Stimulated activated CD8-positive, alpha-beta memory T cell treated with anti-CD3 and anti-CD28 coated beads, Interleukin-15, amount 100 ng/mL, for 1 hour (primary cell): ENCODE measurements around the gene AGPAT2.

Experiments used
- DNase-seq: peaks from one replicate; pipeline ENCODE4 v3.0.0-alpha.2; 2020; ENCODE audit warnings: low read depth

AGPAT2 gene

DNA sequence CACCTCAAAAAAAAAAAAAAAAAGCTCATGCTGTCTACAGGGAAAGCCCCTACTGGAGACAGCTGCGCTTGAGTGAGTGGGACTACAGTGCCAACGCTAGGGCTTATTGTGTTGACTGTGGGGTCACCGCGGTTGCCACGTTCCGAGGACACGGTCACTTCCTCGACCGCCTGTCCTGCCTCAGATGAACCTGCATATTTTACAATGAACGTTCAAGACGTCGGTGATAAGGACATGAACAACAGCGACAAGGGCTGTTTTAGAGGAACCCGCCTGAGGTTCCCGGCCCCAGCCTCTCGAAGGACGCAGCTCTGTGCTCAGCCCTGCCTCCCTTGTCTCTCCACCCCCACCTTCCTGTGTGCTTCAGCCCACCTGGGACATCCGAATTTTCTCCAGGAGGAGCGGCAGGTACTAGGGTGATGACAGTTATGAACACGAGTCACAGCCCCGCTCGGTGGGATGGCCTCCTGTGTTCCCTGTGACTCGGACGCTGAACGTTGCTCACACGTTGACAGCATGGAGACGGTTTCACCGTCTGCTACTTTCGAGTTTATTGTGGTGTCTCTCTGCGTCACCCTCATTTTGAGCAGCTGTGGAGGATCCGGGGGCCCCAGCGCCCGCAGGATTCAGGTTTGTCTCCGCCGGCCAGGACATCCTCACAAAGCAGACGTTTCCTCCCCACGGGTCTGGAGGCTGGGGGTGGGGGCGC is 13.9 kb upstream of the AGPAT2 start:
- DNase-seq, result no peak

DNA sequence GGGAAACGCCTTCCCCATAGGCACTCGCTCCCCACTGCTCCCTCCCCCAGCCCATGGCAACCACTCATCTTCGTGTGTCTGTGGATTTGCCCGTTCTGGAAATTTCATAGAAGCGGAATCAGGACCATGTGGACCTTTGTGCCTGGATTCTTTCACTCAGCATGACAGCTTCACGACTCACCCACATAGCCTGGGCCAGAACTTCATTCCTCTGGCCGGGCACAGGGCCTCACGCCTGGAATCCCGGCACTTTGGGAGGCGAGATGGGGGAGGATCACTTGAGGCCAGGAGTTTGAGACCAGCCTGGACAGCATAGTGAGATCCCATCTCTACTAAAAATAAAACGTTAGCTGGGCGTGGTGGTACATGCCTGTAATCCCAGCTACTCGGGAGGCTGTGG is 13.0 kb upstream of the AGPAT2 start:
- DNase-seq, result no peak

- no peak for DNase-seq
Observed at GRCh38 chr9:136698635-136699246, 11.5 kb upstream of the AGPAT2 start.

DNA sequence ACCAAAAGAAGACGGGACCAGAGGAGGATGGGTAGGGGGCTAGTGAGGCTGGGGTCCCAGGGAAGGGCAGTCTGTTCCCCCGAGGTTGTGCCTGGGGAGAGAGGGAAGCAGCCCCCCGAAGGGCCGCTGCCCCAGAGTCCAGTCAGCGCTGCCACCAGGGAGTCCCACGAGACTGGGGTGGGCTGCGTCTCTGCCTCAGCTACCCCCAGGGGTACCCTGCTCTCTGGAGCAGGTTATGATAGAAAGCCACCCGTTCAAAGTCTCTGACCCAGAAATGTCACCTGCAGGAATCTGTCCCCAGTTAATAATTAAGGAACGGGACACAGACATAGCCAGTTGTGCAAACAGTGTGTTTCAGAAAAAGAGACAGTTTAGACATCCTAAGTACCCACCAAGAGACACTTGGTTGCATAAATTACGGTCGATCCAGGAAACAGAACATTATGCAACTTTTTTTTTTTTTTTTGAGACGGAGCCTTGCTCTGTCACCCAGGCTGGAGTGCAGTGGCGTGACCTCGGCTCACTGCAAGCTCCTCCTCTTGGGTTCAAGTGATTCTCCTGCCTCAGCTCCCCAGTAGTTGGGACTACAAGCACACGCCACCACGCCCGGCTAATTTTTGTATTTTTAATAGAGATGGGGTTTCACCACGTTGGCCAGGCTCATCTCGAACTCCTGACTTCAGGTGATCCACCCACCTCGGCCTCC is 10.7 kb upstream of the AGPAT2 start:
- DNase-seq, result no peak

DNA sequence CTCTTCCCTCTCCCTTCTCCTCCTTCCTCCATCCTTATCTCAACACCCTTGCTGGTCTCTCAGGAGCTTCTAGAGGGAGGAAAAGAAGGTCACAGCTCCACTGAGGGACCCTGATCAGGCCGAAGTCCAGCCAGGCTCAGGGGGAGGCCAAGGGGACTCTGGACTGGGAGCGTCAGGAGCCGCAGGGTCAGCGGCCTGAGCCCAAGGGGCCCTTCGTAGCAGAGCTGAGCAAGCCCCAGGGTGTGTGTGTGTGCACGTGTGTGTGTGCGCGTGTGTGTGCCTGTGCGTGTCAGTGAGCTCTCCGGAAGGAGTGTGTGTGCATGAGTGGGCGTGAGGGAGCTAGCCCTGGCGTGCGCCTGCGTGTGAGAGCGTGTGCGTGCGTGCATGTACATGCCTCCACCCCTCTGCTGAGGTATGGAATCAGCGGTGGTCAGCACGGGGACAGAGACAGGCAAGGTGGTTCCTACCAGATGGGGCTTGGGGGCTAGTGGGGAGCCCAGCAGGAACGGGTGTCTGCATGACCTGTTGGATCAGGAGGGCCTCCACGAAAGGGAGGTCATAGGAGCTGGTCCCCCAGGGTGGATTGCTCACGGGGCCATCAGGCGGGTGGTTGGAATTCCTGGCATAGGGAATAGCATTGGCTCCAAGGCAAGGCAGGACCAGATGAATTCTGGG is 10.0 kb upstream of the AGPAT2 start:
- DNase-seq, result no peak

GRCh38 chr9:136696502-136696901 is 9.2 kb upstream of the AGPAT2 start:
- no peak for DNase-seq

- no peak for DNase-seq
Observed at GRCh38 chr9:136695955-136696354, 8.7 kb upstream of the AGPAT2 start.

DNA sequence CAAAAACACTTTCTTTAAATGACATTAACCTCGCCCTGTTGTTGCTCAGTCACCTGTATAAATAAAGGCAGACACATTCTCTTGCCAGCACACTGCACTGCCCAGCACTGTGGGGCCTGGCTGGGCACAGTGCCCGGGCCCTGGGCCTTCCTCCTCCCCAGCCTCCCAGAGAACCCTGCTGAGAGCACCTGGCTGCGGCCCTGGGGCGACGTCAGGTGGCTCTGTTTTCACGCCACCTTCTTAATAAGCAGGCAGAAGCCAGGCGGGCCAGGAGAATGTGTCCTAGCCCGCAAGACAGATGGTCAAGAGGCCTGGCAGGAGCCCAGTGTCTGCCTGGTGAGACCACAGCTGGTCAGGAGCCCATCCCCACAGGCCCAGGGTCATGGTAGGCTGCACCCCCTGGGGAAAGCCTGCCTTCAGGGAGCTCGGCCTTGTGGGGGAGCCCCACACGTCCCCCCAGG is 8.2 kb upstream of the AGPAT2 start:
- no peak for DNase-seq

- no peak for DNase-seq
Observed at GRCh38 chr9:136694872-136695247, 7.6 kb upstream of the AGPAT2 start.

- no peak for DNase-seq
Observed at GRCh38 chr9:136694163-136694871, 7.1 kb upstream of the AGPAT2 start.

GRCh38 chr9:136693490-136694162 is 6.4 kb upstream of the AGPAT2 start:
- DNase-seq, result no peak

DNA sequence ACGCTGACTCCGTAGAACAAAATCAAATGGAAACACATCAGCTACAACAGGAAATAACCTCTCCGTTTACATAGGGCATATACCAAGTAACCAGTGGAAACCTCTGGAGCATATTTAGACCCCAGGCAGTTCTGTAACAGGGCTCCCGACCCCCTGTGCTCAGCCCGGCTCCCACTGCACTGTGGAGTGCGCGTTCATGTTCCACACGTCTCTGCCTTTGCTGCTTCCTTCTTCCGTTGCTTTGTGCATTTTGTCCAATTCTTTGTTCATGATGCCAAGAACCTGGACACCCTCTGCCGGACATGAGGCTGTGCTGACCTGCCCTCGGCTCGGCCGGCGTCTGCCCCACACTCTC is 5.9 kb upstream of the AGPAT2 start:
- no peak for DNase-seq

DNA sequence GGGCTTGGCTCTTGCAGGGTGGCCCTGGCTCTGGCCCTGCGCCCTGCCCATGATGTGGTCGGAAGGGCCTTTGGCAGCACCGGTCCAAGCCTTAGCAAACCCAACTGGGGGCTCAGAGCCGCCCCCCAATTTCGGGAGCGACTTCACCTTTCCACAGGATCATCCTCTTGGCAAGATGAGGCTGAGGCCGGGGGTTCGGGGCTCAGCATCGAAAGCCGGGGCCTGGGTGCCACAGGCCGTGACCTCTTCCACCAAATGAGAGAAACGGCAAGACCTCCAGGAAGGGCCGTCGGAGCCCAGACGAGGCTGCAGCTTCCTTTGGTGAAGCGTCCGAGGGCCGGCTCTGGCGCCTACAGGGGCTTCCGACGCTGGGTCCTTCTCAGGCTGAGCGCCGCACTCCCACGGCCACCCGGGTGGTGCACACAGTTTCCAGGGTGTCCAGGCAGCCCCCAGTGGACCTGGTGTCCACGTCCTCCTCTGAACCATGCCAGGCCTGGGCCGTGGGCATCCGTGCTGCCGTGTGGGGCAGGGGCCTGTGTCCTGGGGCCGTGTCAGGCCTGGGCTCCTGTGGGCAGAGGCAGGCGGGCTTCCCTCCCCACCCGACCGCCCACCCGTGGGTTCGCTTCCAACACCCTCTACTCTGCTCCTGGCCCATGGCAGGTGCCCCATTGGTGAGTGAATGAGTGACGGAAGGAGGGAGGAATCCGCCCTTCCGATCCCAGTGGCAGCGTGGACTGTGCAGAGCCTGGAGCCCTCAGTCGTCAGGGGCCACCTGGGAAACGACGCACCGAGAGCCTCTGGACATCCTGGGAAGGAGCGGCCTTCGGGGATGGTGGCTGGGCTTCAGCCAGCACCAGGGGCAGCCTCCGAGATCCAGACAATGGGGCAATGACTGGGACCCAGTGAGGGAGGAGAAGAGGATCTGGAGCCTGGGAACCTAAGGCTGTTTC is 5.2 kb upstream of the AGPAT2 start:
- no peak for DNase-seq

GRCh38 chr9:136691316-136692184 is 4.3 kb upstream of the AGPAT2 start:
- no peak for DNase-seq

GRCh38 chr9:136690806-136691261 is 3.6 kb upstream of the AGPAT2 start:
- no peak for DNase-seq

GRCh38 chr9:136690104-136690805 is 3.0 kb upstream of the AGPAT2 start:
- no peak for DNase-seq

- no peak for DNase-seq
Observed at GRCh38 chr9:136689108-136689460, 1.8 kb upstream of the AGPAT2 start.

GRCh38 chr9:136688274-136689107 is 1.2 kb upstream of the AGPAT2 start:
- DNase-seq, result no peak
